ENCODE data around the gene RGS21.
A peak's percentile ranks its signal among the peaks of the same experiment; 100 is the strongest.
"Not testable (repeated sequence)": the region's sequence is repeated elsewhere in the genome, so short reads cannot be mapped to it uniquely, and the experiment has no call there.

The RGS21 gene

GRCh38 chr1:192303029-192303428, 13.8 kb upstream of the RGS21 start:
- H3K4me3 ChIP-seq (ENCODE audit: low read length): no peak overlapping the region
- no peak for TF ChIP-seq CTCF (conservative IDR thresholded peaks at IDR 0.05; ENCODE audit: low read depth, low read length)
- no peak for DNase-seq (ENCODE audit: low read depth)

GRCh38 chr1:192308314-192308713, 8.5 kb upstream of the RGS21 start:
- not testable (repeated sequence) for H3K4me3 ChIP-seq (ENCODE audit: low read length); DNase-seq (ENCODE audit: low read depth)

- H3K4me3 ChIP-seq (ENCODE audit: low read length): no peak overlapping the region
- peak; percentile 83 for TF ChIP-seq CTCF (conservative IDR thresholded peaks at IDR 0.05; ENCODE audit: low read depth, low read length)
- DNase-seq (ENCODE audit: low read depth): peak; percentile 42
Observed at GRCh38 chr1:192311281-192311680, 5.5 kb upstream of the RGS21 start.

- TF ChIP-seq CTCF (conservative IDR thresholded peaks at IDR 0.05; ENCODE audit: low read depth, low read length): no peak
- DNase-seq (ENCODE audit: low read depth): no peak
Observed at GRCh38 chr1:192327997-192328396, 11.2 kb downstream of the RGS21 start.

GRCh38 chr1:192342842-192343241, 26.1 kb downstream of the RGS21 start:
- no peak for TF ChIP-seq CTCF (conservative IDR thresholded peaks at IDR 0.05; ENCODE audit: low read depth, low read length)
- DNase-seq (ENCODE audit: low read depth): no peak
- no peak overlapping the region for H3K4me3 ChIP-seq (ENCODE audit: low read length)

More at GRCh38 chr1:192327997-192328396, 11.2 kb downstream of the RGS21 start:
- no peak overlapping the region for H3K4me3 ChIP-seq (ENCODE audit: low read length)

- TF ChIP-seq CTCF (conservative IDR thresholded peaks at IDR 0.05; ENCODE audit: low read depth, low read length): no peak
- no peak for DNase-seq (ENCODE audit: low read depth)
- H3K4me3 ChIP-seq (ENCODE audit: low read length): no peak overlapping the region
Observed at GRCh38 chr1:192343344-192343743, 26.6 kb downstream of the RGS21 start.

- DNase-seq (ENCODE audit: low read depth): no peak
- no peak for TF ChIP-seq CTCF (conservative IDR thresholded peaks at IDR 0.05; ENCODE audit: low read depth, low read length)
- H3K4me3 ChIP-seq (ENCODE audit: low read length): no peak overlapping the region
Observed at GRCh38 chr1:192349314-192349713, 32.5 kb downstream of the RGS21 start.

GRCh38 chr1:192350356-192350755, 33.6 kb downstream of the RGS21 start:
- TF ChIP-seq CTCF (conservative IDR thresholded peaks at IDR 0.05; ENCODE audit: low read depth, low read length): no peak
- DNase-seq (ENCODE audit: low read depth): no peak
- H3K4me3 ChIP-seq (ENCODE audit: low read length): no peak overlapping the region

Data from retinal pigment epithelial cell (primary cell).